T1000 (cell line): ENCODE results near the gene NPR3.
A peak's percentile ranks its signal among the peaks of the same experiment; 100 is the strongest.

Source experiments
- DNase-seq: peaks from one replicate; lab custom pipeline; 2025; ENCODE audit warnings: mixed read lengths; lab: John Stamatoyannopoulos, UW

NPR3 gene

DNA sequence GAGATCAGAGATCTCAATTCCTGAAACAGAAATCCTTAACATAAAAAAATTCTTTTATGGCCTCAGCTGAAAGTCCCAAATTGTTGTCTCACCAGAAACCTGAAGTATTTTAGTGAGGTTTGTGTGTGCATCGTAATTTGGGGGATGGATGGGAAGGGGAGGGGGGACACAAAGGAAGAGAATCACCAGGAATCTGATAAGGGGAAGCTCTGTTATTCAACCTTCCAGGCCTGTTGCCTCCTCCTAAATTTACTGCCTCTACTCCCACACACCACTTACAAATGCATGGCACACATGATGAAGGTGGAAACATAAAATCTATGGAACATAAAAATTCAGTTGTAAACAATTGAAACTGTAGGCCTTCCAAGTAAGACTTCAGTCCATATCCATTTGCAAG, 97.7 kb downstream of the NPR3 start:
- DNase-seq: no peak

DNA sequence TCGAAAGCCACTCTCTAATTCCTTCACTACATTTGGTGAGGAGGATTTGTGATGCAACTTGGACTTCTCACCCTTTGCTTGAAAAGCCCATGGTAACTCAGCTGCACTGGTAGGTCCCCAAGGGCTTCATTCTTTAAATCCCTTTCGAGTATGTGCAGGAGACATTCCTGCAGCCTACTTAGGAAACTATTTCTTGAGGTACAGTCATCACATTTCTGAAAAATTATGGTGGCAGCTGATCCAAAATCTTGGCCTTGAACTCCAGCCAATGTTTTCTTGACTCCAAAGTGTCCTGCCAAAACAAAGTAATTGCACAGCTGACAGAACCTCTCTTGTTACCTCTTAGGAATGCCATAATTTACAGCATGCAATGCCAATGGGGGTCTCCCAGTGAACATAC, 99.7 kb downstream of the NPR3 start:
- peak; percentile 29 for DNase-seq

DNA sequence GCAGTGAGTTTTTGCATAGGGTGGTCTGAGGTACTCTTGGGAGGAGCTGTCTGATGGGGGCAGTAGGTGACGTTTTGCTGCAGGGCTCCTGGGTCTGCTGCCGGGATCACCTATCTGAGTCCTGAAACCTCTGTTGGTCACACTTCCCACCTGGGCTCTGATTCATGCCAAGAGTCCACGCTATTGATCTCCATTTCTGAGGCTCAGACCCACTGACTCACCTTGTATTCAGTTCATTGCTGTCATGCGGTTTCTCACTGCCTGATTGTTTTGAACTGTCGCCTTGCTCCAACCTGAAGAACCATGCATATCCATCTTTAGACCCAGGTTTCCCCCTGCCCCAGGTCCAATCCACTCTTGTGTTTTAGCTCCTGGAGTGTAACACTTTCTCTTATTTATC, 101.3 kb downstream of the NPR3 start:
- DNase-seq: no peak

DNA sequence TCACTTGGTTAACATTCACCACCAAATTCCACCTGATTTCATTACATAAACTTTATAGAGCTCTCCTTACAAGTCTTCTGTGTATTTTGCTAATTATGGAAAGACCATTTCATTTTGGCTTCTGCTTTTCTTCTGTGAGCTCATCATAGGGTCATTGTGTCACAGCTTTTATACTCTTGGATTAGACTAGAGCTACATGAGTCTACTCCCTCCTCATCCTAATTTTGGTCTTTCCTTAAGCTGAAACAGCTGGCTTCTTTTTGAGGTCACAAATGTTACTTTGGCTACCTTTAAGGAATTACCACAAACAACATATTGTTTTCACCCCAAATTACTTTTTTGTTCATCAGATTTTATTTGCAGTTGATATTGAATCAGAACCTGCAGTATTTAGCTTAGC, 103.0 kb downstream of the NPR3 start:
- DNase-seq: no peak

DNA sequence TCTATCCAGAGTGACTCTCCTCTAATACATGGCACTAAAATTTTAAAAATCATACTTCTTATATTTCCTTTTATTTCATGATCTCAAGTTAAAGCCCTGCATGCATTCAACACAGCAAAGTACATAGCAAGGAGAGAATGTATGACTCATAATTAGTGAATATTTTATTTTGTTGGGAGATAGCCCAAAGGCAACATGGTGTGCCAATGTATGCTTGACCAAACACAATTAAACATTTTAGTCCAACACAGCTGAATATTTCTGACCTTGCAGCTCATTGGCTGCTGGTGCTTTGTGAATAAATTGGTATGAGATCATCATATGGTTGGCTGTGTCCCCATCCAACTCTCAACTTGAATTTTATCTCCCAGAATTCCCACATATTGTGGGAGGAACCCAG, 103.5 kb downstream of the NPR3 start:
- peak; percentile 18 for DNase-seq

DNA sequence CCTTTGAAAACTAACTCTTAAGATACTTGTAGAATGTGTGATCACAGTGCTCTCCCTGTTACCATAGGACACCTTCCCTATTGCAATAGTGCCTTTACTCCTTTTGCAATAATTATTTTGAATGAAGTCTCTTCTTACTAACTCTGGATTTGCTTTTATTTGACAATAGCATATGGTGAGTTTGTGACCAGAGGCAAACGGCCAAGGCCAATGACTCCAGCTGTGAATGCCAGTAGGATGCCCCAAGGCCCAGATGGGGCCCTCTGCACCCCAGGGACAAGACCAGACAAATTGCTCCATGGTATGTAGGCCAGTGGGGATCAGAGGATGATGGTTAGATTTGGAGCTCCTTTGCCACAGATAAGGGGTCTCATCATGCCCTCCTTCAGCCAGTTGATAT, 116.9 kb downstream of the NPR3 start:
- no peak for DNase-seq

DNA sequence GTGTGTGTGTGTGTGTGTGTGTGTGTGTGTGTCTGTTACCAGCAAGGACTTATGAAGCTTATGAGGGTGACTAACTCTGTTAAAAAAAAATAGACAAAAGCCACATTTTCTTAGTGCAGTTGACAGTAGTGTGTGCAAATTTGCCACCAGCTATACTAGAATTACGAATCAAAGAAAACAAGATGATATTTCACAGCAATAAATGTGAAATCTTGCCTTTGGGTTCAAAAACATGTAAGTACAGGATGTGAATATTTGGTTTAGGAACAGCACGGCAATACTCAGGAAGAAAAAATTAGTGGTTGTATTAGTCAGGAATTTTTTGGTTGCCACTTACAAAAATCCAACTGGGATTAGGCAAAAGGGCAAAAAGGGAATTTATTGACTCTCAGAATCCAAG, 117.4 kb downstream of the NPR3 start:
- no peak for DNase-seq

DNA sequence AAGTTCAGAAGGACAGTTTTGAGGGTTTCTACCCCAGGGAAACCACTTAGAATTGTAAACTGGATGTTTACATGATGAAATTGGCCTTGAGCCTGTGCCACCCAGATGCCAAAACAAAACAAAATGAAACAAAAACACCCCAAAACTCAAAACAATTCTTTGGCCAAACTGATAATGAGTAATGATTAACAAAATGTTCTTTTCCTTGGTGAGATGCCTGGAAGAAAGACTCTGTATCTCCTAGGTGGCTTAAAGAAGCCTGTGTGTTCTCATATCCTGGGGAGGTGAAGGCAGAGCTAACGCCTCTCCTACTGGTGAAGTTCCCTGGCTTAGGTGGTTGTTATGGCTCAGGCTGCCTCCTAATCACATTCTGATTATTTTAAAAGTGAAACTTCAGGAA, 120.5 kb downstream of the NPR3 start:
- DNase-seq: no peak

DNA sequence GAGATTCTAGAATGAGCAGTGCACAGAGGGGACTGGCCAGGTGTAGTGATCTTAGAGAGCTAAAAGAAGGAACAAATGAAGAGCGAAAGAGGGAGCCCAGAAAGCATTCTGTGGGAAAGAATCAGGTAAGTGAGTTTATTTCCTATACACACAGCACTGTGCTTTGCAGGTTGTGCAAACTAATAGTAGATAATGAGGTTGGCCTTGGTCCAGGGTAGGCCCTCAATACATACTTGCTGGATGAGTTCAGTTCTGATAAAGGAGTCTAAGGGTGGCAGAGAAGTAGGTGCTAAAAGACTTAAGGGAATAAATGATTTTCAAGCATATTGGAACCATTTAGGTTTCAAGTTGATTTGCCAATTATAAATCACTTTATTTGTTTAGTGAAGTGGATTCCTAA, 122.0 kb downstream of the NPR3 start:
- no peak for DNase-seq

DNA sequence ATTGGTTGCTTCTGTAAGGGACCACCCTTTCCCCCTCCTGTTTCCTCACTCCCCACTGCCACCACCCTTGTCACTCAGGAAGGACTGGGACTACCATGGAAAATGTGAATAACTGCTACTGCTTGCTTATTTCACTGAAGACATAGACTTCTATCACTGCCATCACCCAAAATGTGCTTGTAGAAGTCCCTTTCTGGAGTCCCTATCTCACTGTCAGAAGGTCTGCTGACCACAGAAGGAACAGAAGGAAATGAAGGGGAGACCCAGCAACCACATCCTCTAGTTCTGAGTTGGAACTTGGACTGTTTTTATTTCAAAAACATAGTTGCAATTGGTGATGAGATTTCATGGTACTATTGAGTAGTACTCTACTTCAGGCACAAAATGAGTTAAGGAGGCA, 122.5 kb downstream of the NPR3 start:
- no peak for DNase-seq

DNA sequence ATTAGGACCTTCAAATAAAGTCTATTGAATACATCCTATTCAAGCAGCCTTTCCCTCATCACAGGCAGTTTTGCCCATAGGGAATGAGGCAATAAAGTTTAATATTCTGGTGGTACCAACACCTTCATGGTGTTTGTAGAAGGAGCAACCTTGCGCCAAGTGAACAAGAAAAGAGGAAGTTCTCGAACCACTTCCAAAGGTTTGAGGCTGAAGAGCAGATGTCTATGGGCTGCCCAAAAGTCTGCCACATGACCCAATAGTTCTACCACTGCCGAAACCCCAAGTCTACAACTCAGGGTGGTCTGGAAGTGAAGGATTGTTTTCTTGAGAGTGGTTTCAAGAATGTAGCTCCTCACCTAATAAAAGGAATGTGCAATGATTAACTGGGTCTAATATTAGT, 123.1 kb downstream of the NPR3 start:
- DNase-seq: no peak

DNA sequence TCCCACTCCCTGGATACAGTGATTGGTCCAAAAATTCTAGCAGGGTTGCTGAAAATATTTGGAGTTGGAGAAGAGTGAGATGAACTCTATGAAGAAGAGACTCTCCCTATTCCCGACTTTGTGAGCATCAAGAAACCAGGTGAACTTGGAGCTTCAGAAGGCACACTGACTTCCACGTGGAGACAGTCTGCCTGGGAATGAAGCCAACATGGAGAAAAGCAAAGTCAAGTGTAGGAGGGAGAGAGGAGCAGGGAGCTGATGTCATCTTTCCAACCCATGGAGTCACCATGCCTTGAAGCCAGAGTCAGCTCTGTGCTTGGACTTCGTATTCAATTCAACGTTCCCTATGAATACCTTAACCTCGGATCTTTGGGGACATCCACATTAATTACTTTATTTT, 125.1 kb downstream of the NPR3 start:
- no peak for DNase-seq

DNA sequence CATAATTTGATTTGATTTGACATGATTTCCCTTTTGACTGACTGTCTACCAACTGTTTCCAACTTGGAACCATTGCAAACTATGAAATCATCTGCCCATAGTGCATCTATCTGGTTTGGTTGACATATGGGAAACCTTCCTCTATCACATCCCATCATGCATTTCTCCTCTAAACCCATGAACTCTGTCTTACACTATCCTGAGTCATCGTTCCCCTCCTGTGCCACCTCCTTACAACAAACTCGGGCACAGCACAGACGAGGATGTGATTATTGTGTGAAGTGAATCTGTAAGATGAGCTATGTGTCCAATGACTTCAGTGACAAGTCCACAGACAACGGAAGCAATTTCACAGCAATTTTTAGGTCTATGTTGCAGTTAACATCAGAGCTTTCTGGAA, 126.1 kb downstream of the NPR3 start:
- DNase-seq: no peak

DNA sequence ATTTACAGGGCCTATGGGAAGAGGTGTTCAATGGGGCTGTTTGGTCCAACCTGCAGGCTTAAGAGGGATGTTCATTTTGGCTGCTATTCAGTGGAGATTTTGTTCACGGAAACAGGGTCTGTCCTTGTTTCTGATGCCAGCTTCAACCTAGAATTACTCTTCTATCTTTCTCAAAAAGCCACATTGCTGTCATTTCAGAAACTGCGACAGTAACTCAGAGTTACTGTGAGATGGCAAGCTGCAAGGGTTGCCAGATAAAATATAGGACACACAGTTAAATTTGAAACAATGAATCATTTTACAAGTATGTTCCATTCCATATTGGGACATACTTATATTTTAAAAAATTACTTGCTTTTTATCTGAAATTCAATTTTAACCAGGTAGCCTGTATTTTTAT, 128.0 kb downstream of the NPR3 start:
- no peak for DNase-seq

DNA sequence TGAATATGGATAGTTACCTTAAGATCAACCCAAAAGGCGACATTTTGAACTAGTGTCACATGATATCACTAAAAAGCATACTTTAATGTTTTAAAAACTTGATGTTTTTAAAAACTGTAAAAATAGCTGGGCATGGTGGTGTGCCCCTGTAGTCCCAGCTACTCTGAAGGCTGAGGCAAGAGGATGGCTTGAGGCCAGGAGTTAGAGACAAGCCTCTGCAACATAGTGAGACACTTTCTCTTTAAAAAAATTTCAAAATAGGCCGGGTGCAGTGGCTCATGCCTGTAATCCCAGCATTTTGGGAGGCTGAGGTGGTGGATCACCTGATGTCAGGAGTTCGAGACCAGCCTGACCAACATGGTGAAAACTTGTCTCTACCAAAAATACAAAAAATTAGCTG, 129.5 kb downstream of the NPR3 start:
- DNase-seq: no peak
